K562 (cell line): ENCODE measurements around the gene CDH1. TPM values are rescaled to one million over a fixed set of nuclear protein-coding genes. Genes with fewer than 3 reads are reported as not detected.

Source experiments
- ARID2 ChIP-seq: fragments of 450-650 bp; IDR thresholded peaks from 2 replicates; pipeline ENCODE4 v1.6.1; 2017; ENCODE audit warnings: antibody characterized with exemption, mild to moderate bottlenecking
- BMI1 ChIP-seq: fragments of 150-350 bp; IDR thresholded peaks from 2 replicates; pipeline ENCODE4 v1.6.1; 2014; ENCODE audit warnings: low read length
- E2F1 ChIP-seq: sonication (generic); formaldehyde crosslinking; IDR thresholded peaks from 2 replicates; pipeline ENCODE4 v1.8.1; 2023; ENCODE audit warnings: mild to moderate bottlenecking, missing genetic modification reagents, moderate library complexity
- E4F1 ChIP-seq: fragments of 250-450 bp; sonication (Bioruptor Pico); IDR thresholded peaks from 2 replicates; pipeline ENCODE4 v1.5.0; 2021; ENCODE audit warnings: mild to moderate bottlenecking, borderline replicate concordance
- FOS ChIP-seq: IDR thresholded peaks from 3 replicates; pipeline ENCODE4 v1.6.1; 2011; ENCODE audit not compliant: insufficient read length; ENCODE audit errors: extremely low read depth
- GABPA ChIP-seq: fragments of 200-800 bp; sonication (Bioruptor generic); conservative IDR thresholded peaks from 2 replicates; pipeline ENCODE4 v1.6.1; 2016; ENCODE audit warnings: low read depth, missing genetic modification characterization, missing compliant biosample characterization
- HDGF ChIP-seq: fragments of 450-650 bp; IDR thresholded peaks from 2 replicates; pipeline ENCODE4 v1.6.1; 2016
- HLTF ChIP-seq: fragments of 450-650 bp; IDR thresholded peaks from 2 replicates; pipeline ENCODE4 v1.6.1; 2016
- MAFF ChIP-seq: IDR thresholded peaks from 2 replicates; pipeline ENCODE4 v1.6.1; 2012; ENCODE audit warnings: low read length, improper control_type of control experiment
- MLX ChIP-seq, 2 experiments: fragments of 450-650 bp in 1 of 2; sonication (generic) in 1 of 2; formaldehyde crosslinking; conservative IDR thresholded peaks; 2 replicates each; pipeline versions ENCODE4 v1.4.0 to v1.8.1; 2020 to 2022; ENCODE audit warnings: mild to moderate bottlenecking in 1 of 2, missing genetic modification reagents in 1 of 2
- NCOA1 ChIP-seq: fragments of 450-650 bp; IDR thresholded peaks from 2 replicates; pipeline ENCODE4 v1.6.1; 2016; ENCODE audit warnings: low read depth
- RBM14 ChIP-seq: fragments of 200-400 bp; formaldehyde crosslinking; IDR thresholded peaks from 2 replicates; pipeline ENCODE4 v1.6.1; 2018; ENCODE audit warnings: low read depth, mild to moderate bottlenecking, low read length, moderate library complexity, borderline replicate concordance; ENCODE audit not compliant: insufficient read depth
- RUNX1 ChIP-seq: sonication (generic); IDR thresholded peaks from 2 replicates; pipeline ENCODE4 v1.6.1; 2016; ENCODE audit warnings: antibody characterized with exemption, low read depth
- SP1 ChIP-seq: sonication (generic); formaldehyde crosslinking; IDR thresholded peaks from 2 replicates; pipeline ENCODE4 v1.8.1; 2022; ENCODE audit warnings: mild to moderate bottlenecking, missing genetic modification reagents
- SRF ChIP-seq, 2 experiments: fragments of 250-450, 450-650 bp in 1 of 2; sonication (Bioruptor Pico) in 1 of 2; sonication (generic) in 1 of 2; formaldehyde crosslinking; IDR thresholded peaks; 2 replicates each; pipeline versions ENCODE4 v1.5.0 to v1.5.1; 2020 to 2022; ENCODE audit warnings: mild to moderate bottlenecking in 1 of 2, missing genetic modification reagents in 1 of 2
- SUPT5H ChIP-seq: fragments of 450-650 bp; IDR thresholded peaks from 2 replicates; pipeline ENCODE4 v1.6.1; 2016
- ZBTB17 ChIP-seq: fragments of 450-650 bp; formaldehyde crosslinking; IDR thresholded peaks from 2 replicates; pipeline ENCODE4 v1.4.0; 2020; ENCODE audit warnings: mild to moderate bottlenecking
- ZNF24 ChIP-seq: fragments of 450-650 bp; IDR thresholded peaks from 2 replicates; pipeline ENCODE4 v1.6.1; 2016
- ZNF445 ChIP-seq: fragments of 250-450 bp; sonication (Bioruptor Pico); IDR thresholded peaks from 2 replicates; pipeline ENCODE4 v1.4.0; 2020; ENCODE audit warnings: low read depth, mild to moderate bottlenecking, moderate library complexity
- ZNF740 ChIP-seq, 3 experiments: fragments of 200-800 bp in 1 of 3; sonication (Bioruptor generic) in 1 of 3; sonication (generic) in 1 of 3; formaldehyde crosslinking in 1 of 3; IDR thresholded peaks; 2 replicates each; pipeline versions ENCODE4 v1.6.1 to v1.8.0; 2016 to 2022; ENCODE audit warnings: mild to moderate bottlenecking in 2 of 3, missing compliant biosample characterization in 2 of 3, missing genetic modification characterization in 2 of 3, missing genetic modification reagents in 1 of 3
- ZSCAN32 ChIP-seq: fragments of 450-650 bp; formaldehyde crosslinking; IDR thresholded peaks from 2 replicates; pipeline ENCODE4 v1.4.0; 2020; ENCODE audit warnings: mild to moderate bottlenecking, moderate library complexity
- polyA plus RNA-seq, 8 experiments: library from polyadenylated mRNA; depleted of rRNA in 4 of 8; stranded (reverse) in 5 of 8; unstranded in 3 of 8; fragments of >200 nt; fragmentation: Nextera tagmentation in 2 of 8; fragmentation: Illumina TruSeq in 1 of 8; extraction: Ambion mirVana in 2 of 8; extraction: Trizol in 1 of 8; gene quantifications; 2 replicates each; pipeline versions ENCODE4 v1.2.1 to v1.2.3, GENCODE V29; 2011 to 2014; ENCODE audit warnings: inconsistent platforms in 1 of 8, missing spikeins in 1 of 8
- total RNA-seq, 7 experiments: library from RNA; depleted of rRNA in 6 of 7; stranded (reverse); fragments of >200 nt in 6 of 7; fragmentation: Illumina TruSeq in 2 of 7; extraction: Trizol in 2 of 7; gene quantifications; 2 replicates each; pipeline versions ENCODE4 v1.2.1 to v1.2.3, GENCODE V29; 2011 to 2021; ENCODE audit warnings: low replicate concordance in 1 of 7
- TF ChIP-seq, protein P1 (sequence below): fragments of 450-650 bp; formaldehyde crosslinking; IDR thresholded peaks from 2 replicates; pipeline ENCODE4 v1.4.0; 2020; ENCODE audit warnings: mild to moderate bottlenecking

CDH1 gene
- total and polyA plus RNA-seq, 9 of the 15 experiments (the other 6 are each of a cell fraction or from before 2014, with no cell fraction given) = 0.01 to 0.69 TPM; not detected in 7

DNA sequence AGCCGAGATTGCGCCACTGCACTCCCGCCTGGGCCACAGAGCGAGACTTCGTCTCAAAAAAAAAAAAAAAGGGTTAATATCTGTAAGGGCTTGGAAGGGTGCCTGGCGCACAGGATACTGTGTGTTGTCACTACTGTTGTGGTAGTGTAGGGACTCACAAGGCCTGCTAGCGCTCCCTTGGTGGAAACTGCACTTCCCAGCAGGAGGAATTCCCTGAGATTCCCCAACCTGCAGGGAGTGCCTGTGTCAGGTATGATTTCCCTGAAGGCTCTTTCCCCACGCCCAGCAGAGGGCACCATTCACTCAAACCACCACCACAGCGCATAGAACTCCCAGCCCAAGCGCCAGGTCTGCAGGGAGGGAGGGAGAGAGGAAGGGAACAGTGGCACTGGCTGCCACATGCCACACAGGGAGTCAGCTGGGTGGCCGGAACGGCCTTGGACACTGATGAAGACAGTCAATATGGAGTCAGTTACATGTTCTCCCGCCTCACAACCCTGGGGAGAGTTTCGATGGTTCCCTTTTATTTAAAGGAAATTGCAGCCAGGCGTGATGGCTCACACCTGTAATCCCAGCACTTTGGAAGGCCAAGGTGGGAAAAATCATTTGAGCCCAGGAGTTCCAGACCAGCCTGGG, 32.7 kb upstream of the CDH1 start (continued):
- TF ChIP-seq ZNF740 (CRISPR knock-in tag; IDR thresholded peaks at IDR 0.05) = no peak
- TF ChIP-seq ZNF740 (tag; IDR thresholded peaks at IDR 0.05) = no peak
- TF ChIP-seq E2F1 (CRISPR knock-in tag) = no peak
- TF ChIP-seq ARID2 = peak; percentile 95
- TF ChIP-seq ZNF24 = no peak; the same call in 1 of the 2 replicates
- no peak for TF ChIP-seq SRF (CRISPR knock-in tag; IDR thresholded peaks at IDR 0.05)
- no peak for TF ChIP-seq BMI1
- TF ChIP-seq HLTF = no peak
- TF ChIP-seq NCOA1 = no peak
- 0 out of 2 replicates have a peak, but pooled peaks have one; percentile 23 for TF ChIP-seq SP1
- TF ChIP-seq, protein P1, sequence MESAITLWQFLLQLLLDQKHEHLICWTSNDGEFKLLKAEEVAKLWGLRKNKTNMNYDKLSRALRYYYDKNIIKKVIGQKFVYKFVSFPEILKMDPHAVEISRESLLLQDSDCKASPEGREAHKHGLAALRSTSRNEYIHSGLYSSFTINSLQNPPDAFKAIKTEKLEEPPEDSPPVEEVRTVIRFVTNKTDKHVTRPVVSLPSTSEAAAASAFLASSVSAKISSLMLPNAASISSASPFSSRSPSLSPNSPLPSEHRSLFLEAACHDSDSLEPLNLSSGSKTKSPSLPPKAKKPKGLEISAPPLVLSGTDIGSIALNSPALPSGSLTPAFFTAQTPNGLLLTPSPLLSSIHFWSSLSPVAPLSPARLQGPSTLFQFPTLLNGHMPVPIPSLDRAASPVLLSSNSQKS (CRISPR knock-in tag) = no peak
- TF ChIP-seq FOS = no peak
- TF ChIP-seq GABPA (tag) = no peak
- no peak for TF ChIP-seq RBM14
- TF ChIP-seq MLX (CRISPR knock-in tag; conservative IDR thresholded peaks at IDR 0.05) = no peak
- no peak for TF ChIP-seq E4F1
- TF ChIP-seq MAFF = no peak
- TF ChIP-seq SUPT5H = no peak
- TF ChIP-seq HDGF = peak; percentile 38; the same call in 1 of the 2 replicates
- TF ChIP-seq ZSCAN32 (CRISPR knock-in tag) = no peak
- no peak for TF ChIP-seq RUNX1
- no peak for TF ChIP-seq ZNF445 (CRISPR knock-in tag)
- TF ChIP-seq ZBTB17 (CRISPR knock-in tag) = no peak
